GM21723 (cell line): Measurements from ENCODE around the gene SMIM3.

Experiments
- ATAC-seq: cut with Tn5 transposase; IDR thresholded peaks from one replicate; pipeline ENCODE4 v1.9.1; 2021; ENCODE audit warnings: mild to moderate bottlenecking, moderate library complexity; ENCODE audit not compliant: unreplicated experiment

Gene SMIM3

GRCh38 chr5:150765011-150765798 is 13.4 kb upstream of the SMIM3 start:
- no peak for ATAC-seq

- ATAC-seq = no peak
Measured at GRCh38 chr5:150765799-150766169, 12.8 kb upstream of the SMIM3 start.

- ATAC-seq = no peak
Measured at GRCh38 chr5:150766251-150766650, 12.3 kb upstream of the SMIM3 start.

GRCh38 chr5:150771034-150771795 is 7.3 kb upstream of the SMIM3 start:
- ATAC-seq = no peak

GRCh38 chr5:150774145-150774544 is 4.4 kb upstream of the SMIM3 start:
- ATAC-seq = no peak

- ATAC-seq = no peak
Measured at GRCh38 chr5:150777685-150778084, 872 bp upstream of the SMIM3 start.

GRCh38 chr5:150778088-150778516 is 455 bp upstream of the SMIM3 start:
- no peak for ATAC-seq

- no peak for ATAC-seq
Measured at GRCh38 chr5:150779397-150780186, 1.0 kb downstream of the SMIM3 start.

- ATAC-seq = peak; percentile 59
Measured at GRCh38 chr5:150780187-150780692, 1.7 kb downstream of the SMIM3 start.

- ATAC-seq = no peak
Measured at GRCh38 chr5:150780816-150781221, 2.3 kb downstream of the SMIM3 start.

- ATAC-seq = no peak
Measured at GRCh38 chr5:150781706-150782614, 3.4 kb downstream of the SMIM3 start.

GRCh38 chr5:150782850-150783249 is 4.3 kb downstream of the SMIM3 start:
- ATAC-seq = no peak

GRCh38 chr5:150783422-150783928 is 4.9 kb downstream of the SMIM3 start:
- peak; percentile 46 for ATAC-seq

- no peak for ATAC-seq
Measured at GRCh38 chr5:150785950-150786349, 7.4 kb downstream of the SMIM3 start.

- ATAC-seq = no peak
Measured at GRCh38 chr5:150786876-150787275, 8.3 kb downstream of the SMIM3 start.

- no peak for ATAC-seq
Measured at GRCh38 chr5:150787656-150788055, 9.1 kb downstream of the SMIM3 start.

GRCh38 chr5:150788977-150789376 is 10.4 kb downstream of the SMIM3 start:
- ATAC-seq = no peak

- ATAC-seq = no peak
Measured at GRCh38 chr5:150789450-150789849, 10.9 kb downstream of the SMIM3 start.

GRCh38 chr5:150789943-150790611 is 11.5 kb downstream of the SMIM3 start:
- ATAC-seq = peak; percentile 91
